ENCODE data around the gene GLO1. TPM values are rescaled to one million over a fixed set of nuclear protein-coding genes. Genes with fewer than 3 reads are reported as not detected.

The GLO1 gene
- total RNA-seq, 4 donors from 2014 or later = 65.3 to 166 (median 99.1) TPM

- Histone ChIP-seq H3K27me3 (no peaks in the 10 kb centered on the region), H3K4me1 (no peaks in the 10 kb centered on the region), H3K36me3 (no peaks in the 10 kb centered on the region), H3K27ac (no peak overlapping the region), H3K4me3 (no peak overlapping the region), H3K9me3 (no peaks in the 10 kb centered on the region)
- DNase-seq = no peak
- intact Hi-C loops (cut with DNase I; ENCODE audit: low total_unique reads) = no loop called here
- TF ChIP-seq CTCF (IDR thresholded peaks at IDR 0.05) (no peak), POLR2A (IDR thresholded peaks at IDR 0.05) (no peak)
These were observed 16.5 kb downstream of the GLO1 start for GRCh38 chr6:38686270-38687042.

GRCh38 chr6:38684904-38685303 lies 18.0 kb downstream of the GLO1 start:
- no peaks in the 10 kb centered on the region for H3K27me3 ChIP-seq
- no peak for DNase-seq
- no peaks in the 10 kb centered on the region for H3K9me3 ChIP-seq
- intact Hi-C loops (cut with DNase I; ENCODE audit: low total_unique reads) = no loop called here
- no peaks in the 10 kb centered on the region for H3K36me3 ChIP-seq
- H3K4me3 ChIP-seq = no peak overlapping the region
- H3K27ac ChIP-seq = no peak overlapping the region
- TF ChIP-seq POLR2A (IDR thresholded peaks at IDR 0.05) (no peak), CTCF (IDR thresholded peaks at IDR 0.05) (no peak)
- no peaks in the 10 kb centered on the region for H3K4me1 ChIP-seq

- TF ChIP-seq CTCF (IDR thresholded peaks at IDR 0.05) (no peak), POLR2A (IDR thresholded peaks at IDR 0.05) (no peak)
- Histone ChIP-seq H3K4me1 (no peaks in the 10 kb centered on the region), H3K27ac (no peak overlapping the region), H3K27me3 (no peaks in the 10 kb centered on the region), H3K4me3 (no peak overlapping the region), H3K36me3 (no peaks in the 10 kb centered on the region), H3K9me3 (no peaks in the 10 kb centered on the region)
- no peak for DNase-seq
- intact Hi-C loops (cut with DNase I; ENCODE audit: low total_unique reads) = no loop called here
These were observed 18.7 kb downstream of the GLO1 start for GRCh38 chr6:38684237-38684636.

GRCh38 chr6:38681850-38682249 lies 21.1 kb downstream of the GLO1 start:
- no peak for DNase-seq
- no peaks in the 10 kb centered on the region for H3K9me3 ChIP-seq
- no peaks in the 10 kb centered on the region for H3K27me3 ChIP-seq
- H3K4me1 ChIP-seq = no peaks in the 10 kb centered on the region
- no peak overlapping the region for H3K27ac ChIP-seq
- no peak overlapping the region for H3K4me3 ChIP-seq
- no peaks in the 10 kb centered on the region for H3K36me3 ChIP-seq
- intact Hi-C loops (cut with DNase I; ENCODE audit: low total_unique reads) = no loop called here
- TF ChIP-seq POLR2A (IDR thresholded peaks at IDR 0.05) = no peak
- TF ChIP-seq CTCF (IDR thresholded peaks at IDR 0.05) = no peak

GRCh38 chr6:38679668-38680067 lies 23.3 kb downstream of the GLO1 start:
- H3K9me3 ChIP-seq = no peaks in the 10 kb centered on the region
- H3K27me3 ChIP-seq = no peaks in the 10 kb centered on the region
- no peak for TF ChIP-seq CTCF (IDR thresholded peaks at IDR 0.05)
- TF ChIP-seq POLR2A (IDR thresholded peaks at IDR 0.05) = no peak
- intact Hi-C loops (cut with DNase I; ENCODE audit: low total_unique reads) = no loop called here
- H3K36me3 ChIP-seq = no peaks in the 10 kb centered on the region
- no peak overlapping the region for H3K27ac ChIP-seq
- no peak overlapping the region for H3K4me3 ChIP-seq
- H3K4me1 ChIP-seq = no peaks in the 10 kb centered on the region
- no peak for DNase-seq
